HepG2 (cell line): ENCODE measurements around the gene TMEM156.

Experiments
- MAX ChIP-seq: IDR thresholded peaks from 2 replicates; pipeline ENCODE4 v1.6.1; 2012; ENCODE audit warnings: inconsistent platforms
- ZMYM3 ChIP-seq: sonication (generic); formaldehyde crosslinking; IDR thresholded peaks from 2 replicates; pipeline ENCODE4 v1.5.1; 2020; ENCODE audit warnings: mild to moderate bottlenecking, missing genetic modification reagents

GRCh38 chr4:38921151-38921550, 111.1 kb downstream of the TMEM156 start:
- TF ChIP-seq MAX (no peak), ZMYM3 (CRISPR knock-in tag) (no peak)
